CD4-positive, alpha-beta T cell (primary cell): ENCODE measurements around the gene SMOC2. TPM values are rescaled to one million over a fixed set of nuclear protein-coding genes. Genes with fewer than 3 reads are reported as not detected.

ENCODE experiments used
- ATAC-seq: fragments of 200-7000 bp; cut with Tn5 transposase; one replicate; pipeline ENCODE4 v1.10.0; 2022; ENCODE audit warnings: mild to moderate bottlenecking; ENCODE audit not compliant: poor library complexity
- CTCF ChIA-PET: fragments of 350-600 bp; sonication (Branson Sonifier 250); formaldehyde crosslinking; loops from one replicate; lab custom pipeline; 2021; ENCODE audit warnings: antibody characterized with exemption, inconsistent platforms; lab: Charles Lee
- POLR2A ChIA-PET: fragments of 350-600 bp; sonication (Branson Sonifier 250); formaldehyde crosslinking; loops from one replicate; lab custom pipeline; 2021; ENCODE audit warnings: antibody characterized with exemption, inconsistent platforms; lab: Charles Lee
- DNase-seq, 14 experiments: peaks; one replicate each; pipeline ENCODE4 v3.0.0-alpha.2; 2013 to 2020; ENCODE audit warnings: mixed read lengths in 2 of 14
- H3K27ac ChIP-seq, 2 donors: one replicate each; pipeline versions ENCODE4 v1.5.1 to v1.7.0; 2013; ENCODE audit warnings: low read length in 2 of 2, low read depth in 1 of 2, mild to moderate bottlenecking in 1 of 2
- H3K27me3 ChIP-seq, 2 experiments: 1 replicate in 1 of 2; 2 replicates in 1 of 2; pipeline versions ENCODE4 v1.6.1 to v1.7.0; 2013; ENCODE audit warnings: low read length in 2 of 2, control low read depth in 1 of 2, mild to moderate bottlenecking in 1 of 2, moderate library complexity in 1 of 2; ENCODE audit not compliant: insufficient read depth in 2 of 2, control insufficient read depth in 1 of 2
- H3K36me3 ChIP-seq: one replicate; pipeline ENCODE4 v1.6.1; 2013; ENCODE audit warnings: low read length, control low read depth; ENCODE audit not compliant: insufficient read depth
- H3K4me1 ChIP-seq: one replicate; pipeline ENCODE4 v1.6.1; 2013; ENCODE audit warnings: low read length, control low read depth; ENCODE audit not compliant: insufficient read depth
- H3K4me3 ChIP-seq: one replicate; pipeline ENCODE4 v1.5.1; 2013; ENCODE audit warnings: mild to moderate bottlenecking, low read length, moderate library complexity
- H3K9me3 ChIP-seq, 2 experiments: 1 replicate in 1 of 2; 2 replicates in 1 of 2; pipeline versions ENCODE4 v1.6.1 to v1.7.0; 2013; ENCODE audit warnings: low read length in 2 of 2, mild to moderate bottlenecking in 2 of 2, control low read depth in 1 of 2, moderate library complexity in 1 of 2; ENCODE audit not compliant: control insufficient read depth in 1 of 2, insufficient read depth in 1 of 2
- H3K27ac Mint-ChIP-seq: one replicate; pipeline ENCODE4 v1.8.0; 2020; ENCODE audit warnings: mixed read lengths
- H3K27me3 Mint-ChIP-seq: one replicate; pipeline ENCODE4 v1.8.0; 2021; ENCODE audit warnings: mixed read lengths
- H3K36me3 Mint-ChIP-seq: one replicate; pipeline ENCODE4 v1.8.0; 2021; ENCODE audit warnings: low read depth, mixed read lengths
- H3K4me1 Mint-ChIP-seq: one replicate; pipeline ENCODE4 v1.8.0; 2021; ENCODE audit warnings: low read depth, mixed read lengths
- H3K4me3 Mint-ChIP-seq: one replicate; pipeline ENCODE4 v1.8.0; 2020; ENCODE audit warnings: mild to moderate bottlenecking, mixed read lengths
- H3K9me3 Mint-ChIP-seq: one replicate; pipeline ENCODE4 v1.8.0; 2020; ENCODE audit warnings: mixed read lengths
- CTCF ChIP-seq: fragments of 200-600 bp; IDR thresholded peaks from one replicate; pipeline ENCODE4 v1.8.0; 2022; ENCODE audit warnings: antibody characterized with exemption, mild to moderate bottlenecking
- intact Hi-C, 2 experiments: fragments of 100-400 bp; cut with DNase I in 1 of 2; cut with micrococcal nuclease in 1 of 2; formaldehyde crosslinking; loops; one replicate each; pipeline versions ENCODE4 v1.15.1 to v1.9.0; 2023 to 2025; cut with DNase I, micrococcal nuclease
- total RNA-seq, 174 experiments: library from RNA in 2 of 174; stranded (reverse) in 2 of 174; gene quantifications; one replicate each; pipeline ENCODE4 v1.2.3 and lab custom pipeline; 2021 to 2026

Gene SMOC2
- total RNA-seq, 2 experiments from 2014 or later = not detected

GRCh38 chr6:168583821-168584220, 142.8 kb downstream of the SMOC2 start:
- no peak for TF ChIP-seq CTCF

GRCh38 chr6:168584249-168584648, 143.3 kb downstream of the SMOC2 start:
- H3K4me3 Mint-ChIP-seq = no peak overlapping the region
- H3K36me3 ChIP-seq = no peaks in the 10 kb centered on the region
- H3K27ac Mint-ChIP-seq = no peak overlapping the region
- ChIA-PET CTCF (no interaction called here), POLR2A (no interaction called here)
- no peaks in the 10 kb centered on the region for H3K36me3 Mint-ChIP-seq
- peaks cover 14% of the 10 kb centered on the region for H3K27me3 Mint-ChIP-seq
- no peak for DNase-seq
- H3K4me1 ChIP-seq = no peaks in the 10 kb centered on the region
- no peaks in the 10 kb centered on the region for H3K4me1 Mint-ChIP-seq
- peaks cover 0 to 4% of the 10 kb centered on the region in 2 experiments for H3K9me3 ChIP-seq
- no peak for ATAC-seq
- no peak for TF ChIP-seq CTCF
- no peak overlapping the region for H3K27ac ChIP-seq
- no peaks in the 10 kb centered on the region for H3K9me3 Mint-ChIP-seq
- no peaks in the 10 kb centered on the region for H3K27me3 ChIP-seq
- intact Hi-C loops = no loop called here
- no peak overlapping the region for H3K4me3 ChIP-seq

More at GRCh38 chr6:168583821-168584220, 142.8 kb downstream of the SMOC2 start:
- ChIA-PET CTCF (no interaction called here), POLR2A (no interaction called here)
- intact Hi-C loops = no loop called here
- Mint-ChIP-seq H3K4me1 (no peaks in the 10 kb centered on the region), H3K36me3 (no peaks in the 10 kb centered on the region), H3K4me3 (no peak overlapping the region), H3K9me3 (no peaks in the 10 kb centered on the region), H3K27me3 (peaks cover 14% of the 10 kb centered on the region), H3K27ac (no peak overlapping the region)
- Histone ChIP-seq H3K27me3 (no peaks in the 10 kb centered on the region), H3K27ac (no peak overlapping the region), H3K36me3 (no peaks in the 10 kb centered on the region), H3K9me3 (peaks cover 0 to 4% of the 10 kb centered on the region in 2 experiments), H3K4me1 (no peaks in the 10 kb centered on the region), H3K4me3 (no peak overlapping the region)
- DNase-seq (no peak), ATAC-seq (no peak)

GRCh38 chr6:168584671-168585070, 143.7 kb downstream of the SMOC2 start:
- ChIA-PET POLR2A (no interaction called here), CTCF (no interaction called here)
- Mint-ChIP-seq H3K27me3 (peaks cover 14% of the 10 kb centered on the region), H3K27ac (no peak overlapping the region), H3K9me3 (no peaks in the 10 kb centered on the region), H3K4me1 (no peaks in the 10 kb centered on the region), H3K36me3 (no peaks in the 10 kb centered on the region), H3K4me3 (no peak overlapping the region)
- H3K27me3 ChIP-seq = no peaks in the 10 kb centered on the region
- H3K27ac ChIP-seq = no peak overlapping the region
- no peaks in the 10 kb centered on the region for H3K4me1 ChIP-seq
- no peak overlapping the region for H3K4me3 ChIP-seq
- no peak for TF ChIP-seq CTCF
- DNase-seq (no peak), ATAC-seq (no peak)
- H3K9me3 ChIP-seq = peaks cover 0 to 4% of the 10 kb centered on the region in 2 experiments
- no peaks in the 10 kb centered on the region for H3K36me3 ChIP-seq
- intact Hi-C loops = no loop called here
